ENCODE data around the gene FOXC1. TPM values are rescaled to one million over a fixed set of nuclear protein-coding genes. Genes with fewer than 3 reads are reported as not detected.

Gene FOXC1
- total RNA-seq, 1 experiment from 2014 or later = 40.7 TPM

- Histone ChIP-seq H2AFZ (ENCODE audit: low read depth, low read length, poor library complexity, severe bottlenecking) (no peak overlapping the region), H3K4me3 (replicated peaks in 1 of 2; ENCODE audit: low read depth in 1 of 2, low read length in 2 of 2) (no peak overlapping the region), H3K4me2 (ENCODE audit: low read length) (no peak overlapping the region), H3K36me3 (ENCODE audit: control insufficient read depth in 1 of 2, insufficient read depth in 2 of 2, low read length in 2 of 2) (no peaks in the 10 kb centered on the region), H4K20me1 (ENCODE audit: insufficient read depth) (no peaks in the 10 kb centered on the region), H3K79me2 (ENCODE audit: insufficient read depth, low read length) (no peaks in the 10 kb centered on the region), H3K9me2 (ENCODE audit: insufficient read depth) (no peaks in the 10 kb centered on the region), H3K9me3 (ENCODE audit: control insufficient read depth in 1 of 2, insufficient read depth in 1 of 2, low read depth in 1 of 2, low read length in 2 of 2) (no peaks in the 10 kb centered on the region), H3K4me1 (ENCODE audit: control insufficient read depth in 1 of 2, insufficient read depth in 2 of 2, low read length in 2 of 2) (peaks cover 19 to 22% of the 10 kb centered on the region in 2 experiments), H3K9ac (ENCODE audit: low read length) (no peak overlapping the region), H3K27me3 (ENCODE audit: insufficient read depth, low read length) (no peaks in the 10 kb centered on the region), H3K27ac (ENCODE audit: low read depth, low read length) (no peak overlapping the region)
- no peak for TF ChIP-seq TCF7L2 (IDR thresholded peaks at IDR 0.05; ENCODE audit: borderline replicate concordance, extremely low read depth, insufficient read depth, insufficient read length)
- no peak for TF ChIP-seq EZH2phosphoT487 (IDR thresholded peaks at IDR 0.05; ENCODE audit: borderline replicate concordance)
- no peak for TF ChIP-seq RAD21 (IDR thresholded peaks at IDR 0.05; ENCODE audit: low read depth)
- no peak for TF ChIP-seq CEBPB (IDR thresholded peaks at IDR 0.05; ENCODE audit: low read depth)
- TF ChIP-seq ZNF274 (IDR thresholded peaks at IDR 0.05; ENCODE audit: low read depth, low read length) = no peak
- TF ChIP-seq ZBTB33 (IDR thresholded peaks at IDR 0.05; ENCODE audit: extremely low read depth, insufficient replicate concordance, low read length) = no peak
- POLR2A ChIA-PET = no interaction called here
- RAD21 ChIA-PET (ENCODE audit: low non-redundant PET in 1 of 2, low total read pairs in 2 of 2, uncharacterized antibody in 2 of 2, unreplicated experiment in 2 of 2) = no interaction called here
- DNase-seq (ENCODE audit: low read depth, low spot score) = no peak
- no TSS peak for BruUV-seq (replicated peaks)
- no peak for ATAC-seq
- CTCF ChIA-PET = no interaction called here
- intact Hi-C loops (cut with micrococcal nuclease) = no loop called here
Observed at GRCh38 chr6:1644516-1645060, 34.9 kb downstream of the FOXC1 start.

Measured in HCT116 (cell line).